ENCODE results near the gene NOD2.

NOD2 gene

DNA sequence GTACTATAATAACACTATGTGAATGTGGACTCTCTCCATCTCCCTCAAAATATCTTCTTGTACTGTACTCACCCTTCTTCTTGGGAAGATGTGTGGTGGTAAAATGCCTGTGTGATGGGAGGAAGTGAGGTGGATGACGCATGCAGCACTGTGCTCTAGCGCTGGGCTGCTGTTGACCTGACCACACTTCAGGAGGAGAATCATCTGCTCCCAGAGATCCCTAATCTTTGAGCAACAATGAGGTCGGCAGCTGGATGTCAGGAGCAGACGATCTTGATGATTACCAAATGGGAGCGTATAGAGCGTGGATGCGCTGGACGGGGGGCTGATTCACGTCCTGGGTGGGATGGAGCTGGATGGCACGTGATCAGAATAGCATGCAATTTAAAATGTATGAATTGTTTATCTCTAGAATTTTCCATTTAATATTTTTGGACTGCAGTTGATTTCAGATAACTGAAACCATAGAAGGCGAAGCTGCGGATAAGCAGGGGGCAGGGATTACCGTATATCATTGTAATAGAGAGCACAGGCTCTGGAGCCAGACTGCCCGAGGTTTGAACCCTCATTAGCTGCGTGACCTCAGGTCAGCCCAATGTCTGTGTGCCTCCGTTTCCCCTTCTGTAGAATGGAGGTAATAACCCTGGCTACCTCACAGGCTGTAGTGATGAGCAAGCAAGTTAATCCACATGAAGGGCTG, 24.8 kb downstream of the NOD2 start:
- DNase-seq, result no peak

DNA sequence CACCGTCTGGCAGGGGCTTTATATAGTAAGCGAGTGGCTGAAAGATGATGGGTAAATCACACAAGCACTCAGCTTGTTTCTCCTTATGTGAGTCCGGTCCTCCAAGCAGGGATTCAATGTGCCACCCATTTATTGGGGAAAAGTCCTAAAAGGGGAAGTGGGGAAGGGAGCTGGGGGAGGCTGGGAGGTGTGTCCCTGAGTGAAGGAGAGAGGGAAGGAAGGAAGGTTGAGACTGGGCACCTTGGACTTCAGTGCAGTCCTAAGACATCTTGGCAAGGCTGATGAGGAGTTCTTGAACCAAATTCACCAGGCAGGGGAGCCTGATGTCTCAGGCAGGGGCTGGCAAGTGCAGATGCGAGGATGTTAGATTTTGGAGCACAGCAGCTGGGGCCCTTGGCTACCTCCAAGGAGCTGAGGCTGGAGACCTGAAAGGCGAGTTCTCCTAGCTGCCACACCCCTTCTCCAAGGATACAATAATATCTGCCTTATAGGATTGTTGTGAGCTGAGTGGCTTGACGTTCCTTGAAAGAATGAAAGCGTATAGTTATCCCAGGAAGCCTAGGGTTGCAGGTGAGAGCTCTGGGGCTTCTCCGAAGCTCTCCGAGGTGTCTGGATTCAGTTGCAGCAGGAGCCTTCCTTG, 25.5 kb downstream of the NOD2 start:
- no peak for DNase-seq

GRCh38 chr16:50719401-50720337, 26.3 kb downstream of the NOD2 start:
- peak; percentile 33 to 62 for DNase-seq

DNA sequence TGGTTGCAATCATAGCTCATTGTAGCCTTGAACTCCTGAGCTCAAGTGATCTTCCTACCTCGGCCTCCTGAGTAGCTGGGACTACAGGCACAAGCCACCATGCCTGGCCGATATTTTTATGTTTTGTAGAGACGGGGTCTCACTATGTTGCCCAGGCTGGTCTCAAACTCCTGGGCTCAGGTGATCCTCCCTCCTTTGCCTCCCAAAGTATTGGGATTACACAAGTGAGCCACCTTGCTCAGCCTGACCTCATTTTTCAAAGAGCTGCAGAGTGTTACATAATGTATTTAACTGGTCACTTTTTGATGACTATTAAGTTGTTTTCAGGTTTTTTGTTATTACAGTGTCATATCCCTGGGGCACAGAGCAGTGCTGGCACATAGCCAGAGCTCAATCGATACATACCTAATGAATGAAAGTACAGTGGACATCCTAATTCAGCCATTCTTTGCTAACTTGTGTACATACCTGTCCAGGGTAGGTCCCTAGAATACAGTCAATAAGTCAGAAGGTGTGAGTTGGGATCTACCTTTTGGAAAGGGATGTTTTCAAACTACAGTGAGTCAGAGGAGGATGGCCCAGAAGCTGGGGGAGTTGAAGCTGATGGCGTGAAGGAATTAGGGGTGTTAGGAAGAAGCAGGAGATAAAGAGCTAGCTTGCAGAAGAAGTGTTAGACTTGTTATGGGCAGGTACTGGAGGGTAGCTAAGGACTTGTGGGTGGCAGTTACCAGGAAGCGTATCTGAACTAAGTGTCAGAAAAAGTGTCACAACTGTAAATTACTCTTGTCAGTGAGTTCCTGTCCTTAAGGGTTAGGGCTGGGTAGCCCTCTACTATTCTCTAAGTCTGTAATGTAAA, 28.4 kb downstream of the NOD2 start:
- no peak for DNase-seq

DNA sequence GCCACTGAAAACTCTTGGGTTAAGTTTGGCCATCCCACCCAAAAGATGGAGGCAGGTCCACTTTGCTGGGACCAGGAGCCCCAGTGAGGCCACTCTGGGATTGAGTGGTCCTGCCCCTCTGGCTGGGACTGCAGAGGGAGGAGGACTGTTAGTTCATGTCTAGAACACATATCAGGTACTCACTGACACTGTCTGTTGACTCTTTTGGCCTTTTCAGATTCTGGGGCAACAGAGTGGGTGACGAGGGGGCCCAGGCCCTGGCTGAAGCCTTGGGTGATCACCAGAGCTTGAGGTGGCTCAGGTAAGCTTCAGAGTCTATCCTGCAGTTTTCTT, 29.0 kb downstream of the NOD2 start:
- DNase-seq, result no peak

DNA sequence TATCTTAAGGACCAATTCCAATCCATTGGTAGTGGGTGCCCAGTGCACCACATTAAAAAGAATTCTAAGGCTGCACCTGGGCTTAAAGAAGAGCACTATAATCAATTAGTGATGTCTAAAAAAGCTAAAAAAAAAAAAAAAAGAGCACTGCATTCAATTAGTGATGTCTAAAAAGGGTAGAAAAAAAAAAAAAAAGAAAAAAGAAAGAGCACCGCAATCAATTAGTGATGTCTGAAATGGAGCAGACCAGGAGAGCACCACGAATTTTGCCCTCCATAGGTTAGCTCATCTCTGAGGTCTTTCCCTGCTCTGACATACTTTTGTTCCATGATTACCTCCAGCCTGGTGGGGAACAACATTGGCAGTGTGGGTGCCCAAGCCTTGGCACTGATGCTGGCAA, 29.6 kb downstream of the NOD2 start:
- no peak for DNase-seq

GRCh38 chr16:50724306-50724705, 30.9 kb downstream of the NOD2 start:
- DNase-seq, result no peak

DNA sequence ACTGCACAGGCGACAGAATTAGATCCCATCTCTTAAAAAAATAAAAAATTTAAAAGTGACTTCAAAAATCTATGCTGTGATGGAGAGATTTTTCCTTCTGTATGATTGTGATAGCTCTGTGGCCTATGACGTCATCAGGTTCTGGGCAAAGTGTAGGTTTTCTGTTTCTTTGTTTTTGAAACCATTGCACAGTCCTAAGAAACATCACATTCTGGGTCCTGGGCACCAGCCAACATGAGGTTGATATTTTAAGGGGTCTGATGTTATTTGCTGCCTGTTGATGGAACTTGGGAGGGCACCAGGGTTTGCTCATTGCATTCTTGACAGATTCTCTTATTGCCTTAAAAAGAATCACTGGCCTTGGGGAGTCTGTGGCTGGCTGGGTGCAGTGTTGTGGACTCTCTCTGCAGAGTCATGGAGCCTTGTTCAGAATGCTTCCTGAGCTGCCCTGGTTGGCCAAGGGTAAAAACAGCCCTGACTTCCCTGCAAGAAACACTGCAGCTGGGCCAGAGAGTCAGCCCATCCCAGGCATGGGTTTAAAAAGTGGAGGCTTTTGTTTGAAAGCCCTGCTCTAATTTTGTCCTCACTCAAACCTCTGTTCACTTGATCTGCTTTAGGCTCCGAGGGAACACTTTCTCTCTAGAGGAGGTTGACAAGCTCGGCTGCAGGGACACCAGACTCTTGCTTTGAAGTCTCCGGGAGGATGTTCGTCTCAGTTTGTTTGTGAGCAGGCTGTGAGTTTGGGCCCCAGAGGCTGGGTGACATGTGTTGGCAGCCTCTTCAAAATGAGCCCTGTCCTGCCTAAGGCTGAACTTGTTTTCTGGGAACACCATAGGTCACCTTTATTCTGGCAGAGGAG, 38.0 kb downstream of the NOD2 start:
- DNase-seq, result no peak

DNA sequence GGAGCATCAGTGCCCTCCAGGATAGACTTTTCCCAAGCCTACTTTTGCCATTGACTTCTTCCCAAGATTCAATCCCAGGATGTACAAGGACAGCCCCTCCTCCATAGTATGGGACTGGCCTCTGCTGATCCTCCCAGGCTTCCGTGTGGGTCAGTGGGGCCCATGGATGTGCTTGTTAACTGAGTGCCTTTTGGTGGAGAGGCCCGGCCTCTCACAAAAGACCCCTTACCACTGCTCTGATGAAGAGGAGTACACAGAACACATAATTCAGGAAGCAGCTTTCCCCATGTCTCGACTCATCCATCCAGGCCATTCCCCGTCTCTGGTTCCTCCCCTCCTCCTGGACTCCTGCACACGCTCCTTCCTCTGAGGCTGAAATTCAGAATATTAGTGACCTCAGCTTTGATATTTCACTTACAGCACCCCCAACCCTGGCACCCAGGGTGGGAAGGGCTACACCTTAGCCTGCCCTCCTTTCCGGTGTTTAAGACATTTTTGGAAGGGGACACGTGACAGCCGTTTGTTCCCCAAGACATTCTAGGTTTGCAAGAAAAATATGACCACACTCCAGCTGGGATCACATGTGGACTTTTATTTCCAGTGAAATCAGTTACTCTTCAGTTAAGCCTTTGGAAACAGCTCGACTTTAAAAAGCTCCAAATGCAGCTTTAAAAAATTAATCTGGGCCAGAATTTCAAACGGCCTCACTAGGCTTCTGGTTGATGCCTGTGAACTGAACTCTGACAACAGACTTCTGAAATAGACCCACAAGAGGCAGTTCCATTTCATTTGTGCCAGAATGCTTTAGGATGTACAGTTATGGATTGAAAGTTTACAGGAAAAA, 38.8 kb downstream of the NOD2 start:
- no peak for DNase-seq

DNA sequence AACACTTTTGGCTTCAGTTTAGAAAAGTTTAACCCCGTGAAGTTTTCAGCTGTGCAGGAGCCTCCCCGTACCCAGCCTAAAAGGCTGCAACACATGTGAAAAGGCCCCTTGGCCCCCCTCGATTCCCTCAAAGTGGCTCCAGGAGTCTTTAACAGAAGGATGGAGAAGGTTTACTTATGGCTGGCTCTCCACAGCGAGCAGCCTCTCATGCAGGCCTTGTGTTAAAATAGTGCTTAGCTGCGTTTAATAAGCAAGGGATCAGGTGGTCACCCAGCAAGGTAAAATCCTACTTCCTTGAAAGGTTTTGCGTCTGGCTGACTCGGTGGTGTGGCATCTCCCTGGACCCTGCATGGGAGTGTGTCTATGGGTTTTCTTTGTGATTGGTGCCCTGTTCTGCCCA, 40.1 kb downstream of the NOD2 start:
- DNase-seq, result no peak

DNA sequence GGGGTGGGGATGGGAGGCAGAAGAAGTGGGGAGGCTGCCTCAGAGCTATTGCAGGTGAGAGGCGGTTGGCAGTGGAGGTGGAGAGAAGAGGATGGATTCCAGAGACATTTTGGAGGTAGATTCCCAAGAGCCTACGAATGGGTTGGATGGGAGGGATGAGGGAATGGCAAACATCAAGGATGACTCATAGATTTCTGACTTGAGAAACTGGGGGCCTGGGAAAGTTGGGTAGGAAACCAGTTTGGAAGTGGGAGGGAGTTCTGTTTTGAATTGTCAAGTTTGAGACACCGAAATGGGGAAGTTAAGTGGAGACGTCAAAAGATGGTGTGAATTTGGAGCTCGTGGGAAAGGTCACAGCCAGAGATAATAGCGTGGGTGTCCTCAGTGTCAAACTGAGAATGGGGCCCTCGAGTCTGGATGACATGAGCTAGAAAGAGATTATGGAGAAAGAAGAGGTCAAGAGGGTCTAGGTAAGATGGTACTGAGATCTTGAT, 42.3 kb downstream of the NOD2 start:
- no peak for DNase-seq

DNA sequence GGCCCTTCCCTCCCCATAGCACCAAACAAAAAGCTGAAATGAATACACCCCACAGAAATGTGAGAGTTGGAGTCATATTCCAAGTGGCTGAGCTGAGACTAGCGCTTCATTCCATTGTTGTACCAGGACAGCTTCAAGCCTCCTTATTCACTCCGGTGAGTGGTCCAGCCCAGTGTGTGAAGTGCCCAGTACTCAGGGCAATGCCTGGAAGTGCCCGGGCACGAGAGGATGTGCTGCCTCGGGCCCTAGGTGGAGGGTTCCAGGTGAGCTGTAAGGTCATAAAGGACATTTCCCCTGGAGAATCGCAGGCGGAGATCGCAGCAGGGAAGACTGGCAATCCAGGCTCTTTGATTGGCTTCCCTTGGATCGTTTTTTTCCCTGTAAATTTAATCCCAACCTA, 43.0 kb downstream of the NOD2 start:
- DNase-seq, result no peak

DNA sequence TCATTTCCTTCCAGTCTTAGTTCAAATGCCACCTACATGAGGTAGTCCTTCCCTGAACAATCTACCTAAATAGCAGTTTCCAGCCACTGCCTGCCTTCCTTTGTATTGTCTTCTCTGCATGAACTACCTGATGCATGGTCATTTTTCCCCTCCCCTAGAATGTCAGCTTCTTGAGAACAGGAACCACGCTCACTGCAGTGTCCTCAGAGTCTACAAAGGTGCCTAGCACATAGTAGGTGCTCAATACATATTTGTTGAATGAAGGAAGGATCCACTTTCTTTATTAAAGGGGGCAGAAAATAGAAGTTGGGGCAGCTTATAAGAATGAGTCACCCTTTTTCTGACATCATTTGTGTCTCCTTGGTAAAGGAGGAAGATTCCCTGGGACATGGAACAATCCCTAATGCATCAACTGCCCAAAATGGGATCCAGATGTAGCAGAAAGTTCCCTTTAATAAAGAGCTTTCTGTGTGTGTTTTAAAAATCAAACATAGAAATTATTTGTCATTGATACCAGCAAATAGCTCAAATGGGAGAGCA, 44.1 kb downstream of the NOD2 start:
- no peak for DNase-seq

- no peak for DNase-seq
Observed at GRCh38 chr16:50739031-50739430, 45.6 kb downstream of the NOD2 start.

DNA sequence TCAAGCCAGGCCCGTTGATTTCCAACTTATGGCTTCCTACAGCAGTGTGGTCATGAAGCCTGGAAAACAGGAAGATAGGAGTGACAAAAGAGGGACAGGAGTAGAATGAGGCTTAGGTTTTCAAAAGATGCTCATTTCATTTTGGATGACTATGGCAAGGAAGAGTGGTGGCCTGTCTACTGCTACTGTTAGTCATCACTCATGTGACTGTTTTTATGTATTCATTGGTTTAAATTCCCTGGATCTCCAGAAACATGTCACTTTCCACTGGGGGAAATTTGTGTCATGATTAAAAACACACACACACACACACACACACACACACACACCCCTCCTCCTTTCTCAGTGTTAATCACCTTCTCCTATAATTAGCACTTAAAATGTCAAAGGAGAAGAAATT, 47.3 kb downstream of the NOD2 start:
- DNase-seq, result no peak

DNA sequence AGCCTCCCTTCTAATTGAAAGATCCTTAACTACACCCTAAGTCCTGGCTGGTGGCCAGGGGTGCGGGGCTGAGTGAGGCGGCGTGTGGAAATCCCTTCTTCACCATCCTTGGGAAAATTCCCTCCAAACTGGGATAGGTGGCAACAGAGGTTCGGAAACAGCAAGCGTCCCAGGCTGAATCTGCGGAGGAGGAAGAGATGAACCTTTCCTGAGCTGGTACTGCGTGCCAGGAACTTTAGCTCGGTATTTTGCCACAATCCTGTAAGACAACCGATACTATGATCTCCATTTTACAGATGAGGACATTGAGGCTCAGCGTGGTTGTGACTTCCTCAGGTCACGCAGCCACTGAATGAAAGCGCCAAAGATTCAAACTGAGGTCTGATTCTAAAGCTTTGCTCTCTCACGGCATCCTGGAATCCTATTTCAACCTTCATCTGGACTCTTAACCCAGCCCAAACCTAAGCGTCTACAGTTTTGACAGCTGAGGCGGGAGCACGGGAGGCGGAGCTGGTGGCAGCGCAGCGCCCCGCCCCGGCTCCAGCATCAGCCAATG, 47.9 kb downstream of the NOD2 start:
- no peak for DNase-seq

DNA sequence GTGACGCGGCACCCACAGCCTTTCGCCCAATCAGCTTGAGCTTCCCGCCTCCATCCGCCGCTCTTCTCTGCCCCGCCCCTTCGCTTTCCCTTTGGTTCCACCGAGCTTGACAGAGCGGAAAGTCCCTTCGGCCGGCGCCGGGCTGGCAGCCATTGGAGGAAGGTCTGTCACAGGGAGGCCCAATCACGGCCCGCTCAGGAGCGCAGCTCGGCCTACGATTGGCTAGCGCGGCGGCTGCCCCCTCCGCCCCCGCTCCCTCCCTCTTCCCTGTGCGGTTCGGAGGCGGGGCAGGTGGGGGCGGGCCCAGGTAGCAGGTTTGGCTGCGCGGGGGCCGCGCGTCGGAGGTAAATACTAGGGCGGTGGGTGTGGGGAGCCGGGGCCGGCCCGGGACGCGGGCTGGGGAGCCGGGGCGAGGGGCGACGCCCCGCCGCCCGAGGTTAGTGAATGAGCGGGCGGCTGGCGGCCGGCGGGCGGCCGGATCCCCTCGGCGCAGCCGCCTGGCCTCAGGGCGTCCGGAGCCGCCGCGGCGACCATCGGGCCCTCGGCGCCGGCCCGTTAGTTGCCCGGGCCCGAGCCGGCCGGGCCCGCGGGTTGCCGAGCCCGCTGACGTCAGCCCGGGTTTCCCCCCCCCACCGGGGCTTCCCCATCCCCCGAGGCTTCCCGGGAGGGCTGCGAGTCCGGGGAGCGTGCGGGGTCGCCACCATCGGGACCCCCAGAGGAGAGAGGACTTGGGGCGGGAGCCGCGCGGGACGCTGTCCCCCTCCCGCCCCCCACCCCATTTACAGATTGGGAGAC, 48.6 kb downstream of the NOD2 start, which contains the start of gene CYLD:
TSS of gene CYLD (plus strand) at position 306 of the 795 bp plus-strand sequence. CDS start 7,613 bp downstream, outside the sequence.
- DNase-seq, result peak; percentile 97 to 99

- no peak for DNase-seq
Observed at GRCh38 chr16:50742576-50743200, 49.3 kb downstream of the NOD2 start.
